Stimulated activated CD8-positive, alpha-beta memory T cell treated with anti-CD3 and anti-CD28 coated beads, Interleukin-4, amount 100 ng/mL, for 4 hours (primary cell): ENCODE measurements around the gene TNXB.
"Not testable (repeated sequence)": the region's sequence is repeated elsewhere in the genome, so short reads cannot be mapped to it uniquely, and the experiment has no call there.

ENCODE experiments used
- DNase-seq, 2 donors: peaks; one replicate each; pipeline ENCODE4 v3.0.0-alpha.2; 2020; ENCODE audit warnings: low read depth in 2 of 2, low spot score in 1 of 2

TNXB gene

DNA sequence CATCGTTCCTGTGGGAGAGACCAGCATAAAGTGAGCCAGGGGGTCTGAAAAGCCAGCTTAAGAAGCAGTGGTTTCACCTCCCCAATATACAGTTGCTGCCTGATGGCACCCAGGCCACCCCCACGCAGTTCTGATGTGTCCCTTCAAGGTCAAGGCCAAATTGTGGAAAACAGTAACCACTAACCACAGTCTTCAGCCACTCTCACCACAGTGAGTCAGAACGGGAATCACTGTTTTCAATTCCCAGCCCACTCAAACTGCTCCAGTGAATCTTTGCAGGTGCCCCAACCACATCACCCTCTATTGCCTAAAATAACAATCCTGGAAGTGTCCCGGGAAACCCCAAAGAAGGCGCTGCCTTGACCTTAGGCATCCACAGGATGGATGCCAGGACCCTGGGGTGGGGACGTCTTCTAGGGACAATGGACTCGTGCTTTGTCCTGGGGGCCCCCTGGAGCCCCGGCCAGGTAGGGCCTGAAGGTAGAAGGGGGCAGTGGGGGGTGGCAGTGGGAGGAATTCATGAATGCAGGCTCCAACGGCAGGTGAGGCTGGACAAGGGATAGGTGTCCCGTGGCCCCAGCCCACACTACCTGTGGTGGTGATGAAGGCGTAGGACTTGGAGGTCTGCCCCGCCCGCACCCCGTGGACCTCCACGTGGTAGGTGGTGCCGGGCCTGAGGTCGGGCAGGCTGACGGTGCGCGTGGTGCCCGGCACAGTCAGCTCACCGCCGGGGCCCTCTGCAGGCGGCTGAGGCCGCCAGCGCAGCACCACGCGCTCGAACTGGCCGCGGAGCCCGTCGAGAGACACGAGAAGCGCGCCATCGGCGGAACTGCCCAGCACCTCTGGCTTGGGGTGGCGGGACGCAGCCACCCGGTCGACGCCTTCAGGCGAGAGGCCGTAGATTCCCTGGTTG lies 22.2 kb downstream of the TNXB start:
- no peak for DNase-seq

DNA sequence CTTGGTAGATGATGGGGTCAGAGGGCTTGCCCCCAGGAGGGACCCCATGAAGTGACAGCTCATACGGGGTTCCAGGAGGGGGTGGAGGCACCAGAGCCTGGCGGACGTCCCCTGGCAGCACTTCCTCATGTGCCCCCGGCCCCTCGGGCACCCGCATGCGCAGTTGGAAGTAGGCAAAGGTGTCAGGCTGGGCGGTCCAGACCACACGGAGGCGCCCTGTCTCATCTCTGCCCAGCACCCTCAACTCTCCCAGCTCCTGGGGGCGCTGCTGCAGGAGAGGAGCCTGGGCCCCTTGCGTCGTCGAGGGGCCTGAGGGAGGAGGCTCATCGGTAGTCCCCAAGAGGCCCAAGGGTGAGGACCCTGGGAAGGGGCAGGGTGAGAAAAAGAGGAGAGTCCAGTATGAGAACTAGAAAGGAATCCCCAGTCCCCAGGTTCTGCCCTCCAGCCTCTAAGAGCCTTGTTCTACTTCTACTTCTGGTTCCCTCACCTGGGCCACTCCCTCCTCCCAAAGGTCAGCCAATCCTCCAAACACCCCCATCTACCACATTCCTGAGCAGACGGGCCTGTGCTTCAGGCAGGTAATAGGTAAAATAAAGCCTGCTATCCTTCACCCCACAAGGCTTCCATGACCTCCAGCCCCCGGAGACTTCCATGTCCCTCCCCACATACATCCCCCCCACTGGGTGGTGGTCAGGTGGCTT lies 23.2 kb downstream of the TNXB start:
- no peak for DNase-seq

GRCh38 chr6:32084780-32085179 lies 24.4 kb downstream of the TNXB start:
- DNase-seq, result no peak

- DNase-seq, result no peak
These were observed 25.0 kb downstream of the TNXB start for GRCh38 chr6:32083812-32084768.

DNA sequence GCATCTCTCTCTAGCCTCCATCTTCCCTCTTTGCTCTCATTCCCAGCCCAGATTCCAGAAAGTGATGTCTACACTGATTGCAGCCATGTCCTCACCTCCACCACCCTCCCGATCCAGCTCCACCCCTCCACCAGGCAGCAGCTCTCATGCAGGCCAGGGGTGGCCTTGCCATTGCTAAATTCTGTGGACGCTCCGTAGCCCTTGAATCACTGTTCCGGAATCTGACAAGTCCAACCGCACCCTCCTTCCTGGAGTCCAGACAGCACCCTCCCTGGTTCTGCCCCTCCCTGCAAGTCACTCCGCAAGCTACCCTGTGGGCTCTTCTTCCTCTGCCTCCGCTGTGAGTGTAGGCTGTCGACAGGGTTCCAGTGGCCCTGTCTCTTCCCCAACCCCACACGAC lies 26.2 kb downstream of the TNXB start:
- no peak for DNase-seq

- no peak for DNase-seq
These were observed 26.7 kb downstream of the TNXB start for GRCh38 chr6:32082478-32082877.

DNA sequence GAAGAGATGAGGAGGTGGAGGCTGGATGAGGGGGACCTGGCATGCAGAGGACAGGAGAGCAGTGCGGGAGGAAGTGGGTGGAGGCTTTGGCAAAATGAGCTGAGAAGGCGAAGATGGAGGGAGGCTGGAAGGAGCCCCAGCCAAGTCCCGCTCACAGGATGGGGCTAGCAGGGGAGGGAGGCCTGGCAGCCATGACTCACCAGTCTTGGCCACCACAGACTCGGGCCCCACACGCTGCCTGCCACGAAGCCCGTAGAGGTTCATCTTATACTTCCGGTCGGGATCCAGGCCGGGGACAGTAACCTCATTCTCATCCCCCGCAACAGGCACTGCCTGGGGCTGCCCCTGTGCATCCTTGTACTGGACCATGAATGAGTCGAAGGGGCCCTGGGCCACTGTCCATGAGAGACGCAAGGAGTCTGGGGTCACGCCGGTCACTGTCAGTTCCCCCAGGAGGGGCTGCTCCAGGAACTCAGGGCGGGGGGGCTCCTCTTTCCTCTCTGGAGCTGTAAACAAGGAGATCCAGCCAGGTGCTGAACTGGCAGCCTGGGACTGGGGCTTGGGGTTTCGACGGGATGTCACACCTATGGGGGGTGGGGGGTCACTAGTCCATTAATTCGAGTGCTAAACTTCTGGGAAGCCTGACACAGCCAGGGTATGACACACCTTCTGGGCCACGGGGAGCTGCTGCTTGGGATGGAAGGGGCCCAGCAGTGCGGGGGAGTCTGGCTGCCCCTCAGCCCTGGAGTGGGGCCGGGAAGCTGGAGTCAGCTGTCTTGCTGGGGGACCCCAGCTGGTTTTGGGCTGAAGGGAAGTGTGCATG lies 27.8 kb downstream of the TNXB start:
- no peak for DNase-seq

- no peak for DNase-seq
These were observed 29.4 kb downstream of the TNXB start for GRCh38 chr6:32079566-32080290.

- no peak for DNase-seq
These were observed 32.8 kb downstream of the TNXB start for GRCh38 chr6:32076321-32076809.

DNA sequence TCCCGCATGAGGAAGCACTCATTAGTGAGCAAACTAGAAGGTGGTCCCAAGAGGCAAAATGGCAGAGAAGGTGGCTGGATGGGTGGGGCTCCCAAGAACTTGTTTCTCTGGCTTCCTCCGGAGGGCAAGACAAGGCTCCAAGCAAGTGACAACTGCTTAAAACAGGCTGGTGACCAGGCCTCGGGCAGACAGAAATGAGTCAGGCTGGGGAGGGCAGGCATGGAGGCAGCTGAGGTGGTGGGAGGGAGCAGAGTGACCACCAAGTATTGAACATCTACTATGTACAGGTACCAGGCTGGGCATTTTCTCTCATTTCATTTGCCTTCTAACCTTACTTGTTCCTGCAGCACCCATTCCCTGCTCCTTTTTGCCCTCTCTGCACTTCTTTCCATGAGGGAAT lies 33.4 kb downstream of the TNXB start:
- DNase-seq, result no peak

DNA sequence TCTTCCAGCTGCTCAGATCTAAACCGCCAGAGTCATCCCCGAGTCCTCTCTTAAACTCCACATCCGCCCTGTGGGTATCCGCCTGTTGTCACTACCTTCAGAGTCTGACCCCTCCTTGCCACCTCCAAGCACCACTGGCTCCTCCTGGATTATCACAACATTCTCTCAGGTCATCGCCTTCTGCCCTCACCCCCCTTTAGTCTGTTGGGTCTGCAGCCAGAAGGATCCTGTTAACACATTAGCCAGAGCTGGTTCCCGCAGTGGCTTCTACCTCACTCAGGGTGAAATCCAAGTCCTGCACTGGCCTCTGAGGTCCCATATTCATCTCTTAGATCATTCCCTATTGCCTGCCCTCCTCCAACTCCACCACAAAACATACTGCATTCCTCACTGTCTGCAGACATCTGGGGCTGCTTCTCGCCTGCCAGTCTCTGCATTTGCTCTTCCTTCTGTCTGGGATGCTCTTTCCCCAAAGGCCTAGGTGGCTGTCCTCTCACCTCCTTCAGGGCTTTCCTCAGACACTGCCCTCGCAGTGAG lies 34.1 kb downstream of the TNXB start:
- DNase-seq, result no peak

DNA sequence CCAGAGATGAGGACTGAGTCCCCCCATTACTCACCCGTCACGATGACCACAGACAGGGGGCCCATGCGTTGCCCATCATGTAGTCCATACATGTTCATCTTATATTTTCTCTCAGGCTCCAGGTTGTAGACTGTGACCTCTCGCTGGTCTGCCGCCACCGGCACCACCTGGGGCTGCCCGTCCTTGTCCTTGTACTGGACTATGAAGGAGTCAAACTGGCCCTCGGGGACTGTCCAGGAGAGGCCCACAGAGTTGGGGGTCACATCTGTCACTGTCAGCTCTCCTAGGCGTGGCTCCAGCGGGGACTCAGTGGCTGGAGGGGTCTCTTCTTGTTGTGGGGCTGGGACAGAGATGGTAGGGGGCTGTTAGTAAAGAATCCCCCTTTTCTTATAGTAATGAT lies 35.5 kb downstream of the TNXB start:
- DNase-seq, result no peak

DNA sequence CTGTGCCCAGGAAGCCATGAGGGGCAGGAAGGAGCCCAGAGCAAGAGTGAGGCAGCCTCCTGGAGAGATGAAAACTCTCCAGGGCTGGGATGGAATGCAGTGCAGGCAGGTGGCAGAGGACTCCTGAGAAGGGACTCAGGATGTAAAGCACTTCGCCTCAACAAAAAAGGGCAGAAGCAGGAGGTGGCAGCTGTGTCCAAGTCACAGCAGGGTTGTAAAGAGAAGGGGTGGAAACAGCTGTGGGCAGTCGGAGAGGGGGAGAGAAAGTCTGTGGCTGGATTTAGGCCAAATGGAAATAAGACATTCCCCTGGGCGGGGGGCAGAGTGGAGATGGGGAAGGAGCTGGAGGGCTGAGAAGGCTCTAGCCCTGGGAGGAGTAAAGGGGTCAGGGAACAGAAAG lies 36.0 kb downstream of the TNXB start:
- no peak for DNase-seq

GRCh38 chr6:32070814-32071543 lies 38.2 kb downstream of the TNXB start:
- no peak for DNase-seq

DNA sequence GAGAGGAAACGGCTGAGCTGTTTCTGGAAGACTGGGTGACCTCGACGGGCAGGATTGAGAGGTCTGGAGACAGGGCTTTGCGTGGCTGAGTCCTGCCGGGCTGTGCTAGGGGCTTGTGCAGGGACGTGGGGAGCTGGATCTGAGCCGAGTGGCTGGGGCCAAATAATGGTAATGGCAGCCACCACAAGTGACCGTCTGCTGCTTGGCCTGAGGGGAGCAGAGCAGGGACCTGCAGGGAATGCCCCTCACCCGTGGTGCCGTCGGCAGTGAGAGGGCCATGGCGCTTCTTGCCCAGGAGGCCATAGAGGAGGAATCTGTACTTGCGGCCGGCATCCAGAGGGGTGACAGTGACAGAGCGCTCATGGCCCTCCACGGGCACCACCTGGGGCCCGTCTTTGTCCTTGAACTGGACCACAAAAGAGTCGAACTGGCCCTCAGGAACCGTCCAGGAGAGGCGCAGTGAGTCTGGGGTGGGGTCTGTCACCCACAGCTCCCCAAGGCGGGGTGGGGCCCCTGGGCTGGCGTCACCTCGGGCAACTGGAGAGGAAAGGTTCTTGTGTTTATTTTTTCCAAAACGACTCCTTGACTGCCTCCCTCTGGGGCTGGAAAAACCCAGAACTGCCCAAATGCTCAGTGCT lies 39.1 kb downstream of the TNXB start:
- no peak for DNase-seq

GRCh38 chr6:32069460-32069859 lies 39.7 kb downstream of the TNXB start:
- no peak for DNase-seq

GRCh38 chr6:32068867-32069266 lies 40.3 kb downstream of the TNXB start:
- no peak for DNase-seq

DNA sequence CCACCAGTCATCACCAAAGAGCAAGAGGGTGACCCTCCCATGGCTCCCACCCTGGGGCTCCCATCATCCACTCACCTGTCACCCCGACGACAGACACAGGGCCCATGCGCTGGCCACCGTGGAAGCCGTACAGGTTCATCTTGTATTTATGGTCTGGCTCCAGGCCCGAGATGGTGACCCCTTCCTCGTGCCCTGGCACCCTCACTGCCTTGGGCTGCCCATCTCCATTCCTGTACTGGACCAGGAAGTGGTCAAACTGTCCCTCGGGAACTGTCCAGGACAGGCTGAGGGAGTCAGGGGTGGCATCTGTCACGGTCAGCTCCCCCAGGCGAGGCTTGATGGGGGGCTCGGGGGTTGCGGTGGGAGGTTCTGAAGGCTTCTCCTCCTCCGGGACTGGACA lies 40.8 kb downstream of the TNXB start:
- DNase-seq, result not testable (repeated sequence)
